HG03025 (cell line): ENCODE data around the gene GRIN2C.
"Not testable (repeated sequence)": the region's sequence is repeated elsewhere in the genome, so short reads cannot be mapped to it uniquely, and the experiment has no call there.

Source experiments
- ATAC-seq: cut with Tn5 transposase; IDR thresholded peaks from one replicate; pipeline ENCODE4 v1.9.1; 2021; ENCODE audit warnings: mild to moderate bottlenecking, moderate library complexity; ENCODE audit not compliant: unreplicated experiment, low FRiP score

GRIN2C gene

GRCh38 chr17:74881073-74881472 lies 21.4 kb upstream of the GRIN2C start:
- no peak for ATAC-seq

- no peak for ATAC-seq
Observed at GRCh38 chr17:74879308-74879707, 19.6 kb upstream of the GRIN2C start.

- no peak for ATAC-seq
Observed at GRCh38 chr17:74878658-74879057, 19.0 kb upstream of the GRIN2C start.

GRCh38 chr17:74877592-74878548 lies 18.2 kb upstream of the GRIN2C start:
- ATAC-seq: no peak

- no peak for ATAC-seq
Observed at GRCh38 chr17:74875977-74876593, 16.4 kb upstream of the GRIN2C start.

- no peak for ATAC-seq
Observed at GRCh38 chr17:74875155-74875976, 15.7 kb upstream of the GRIN2C start.

GRCh38 chr17:74874615-74875037 lies 14.9 kb upstream of the GRIN2C start:
- no peak for ATAC-seq

GRCh38 chr17:74873874-74874614 lies 14.4 kb upstream of the GRIN2C start:
- ATAC-seq: no peak

- ATAC-seq: peak; percentile 89
Observed at GRCh38 chr17:74873037-74873873, 13.6 kb upstream of the GRIN2C start.

- peak; percentile 20 for ATAC-seq
Observed at GRCh38 chr17:74872313-74873036, 12.8 kb upstream of the GRIN2C start, which contains the start of gene FDXR. Gene FDXR, minus strand, starts transcription at chr17:74872994. Its CDS starts 50 bp downstream, at chr17:74872944.

- ATAC-seq: no peak
Observed at GRCh38 chr17:74871356-74872076, 11.8 kb upstream of the GRIN2C start.

- ATAC-seq: no peak
Observed at GRCh38 chr17:74870512-74870911, 10.8 kb upstream of the GRIN2C start.

- ATAC-seq: not testable (repeated sequence)
Observed at GRCh38 chr17:74870028-74870427, 10.3 kb upstream of the GRIN2C start.

- ATAC-seq: no peak
Observed at GRCh38 chr17:74868908-74869255, 9.2 kb upstream of the GRIN2C start.

- ATAC-seq: no peak
Observed at GRCh38 chr17:74868251-74868907, 8.7 kb upstream of the GRIN2C start.

- no peak for ATAC-seq
Observed at GRCh38 chr17:74866198-74866835, 6.6 kb upstream of the GRIN2C start.
